Measurements from ENCODE around the gene TTC13. TPM values are rescaled to one million over a fixed set of nuclear protein-coding genes. Genes with fewer than 3 reads are reported as not detected.

The TTC13 gene
- total RNA-seq, 1 experiment from 2014 or later, result 4.4 TPM

DNA sequence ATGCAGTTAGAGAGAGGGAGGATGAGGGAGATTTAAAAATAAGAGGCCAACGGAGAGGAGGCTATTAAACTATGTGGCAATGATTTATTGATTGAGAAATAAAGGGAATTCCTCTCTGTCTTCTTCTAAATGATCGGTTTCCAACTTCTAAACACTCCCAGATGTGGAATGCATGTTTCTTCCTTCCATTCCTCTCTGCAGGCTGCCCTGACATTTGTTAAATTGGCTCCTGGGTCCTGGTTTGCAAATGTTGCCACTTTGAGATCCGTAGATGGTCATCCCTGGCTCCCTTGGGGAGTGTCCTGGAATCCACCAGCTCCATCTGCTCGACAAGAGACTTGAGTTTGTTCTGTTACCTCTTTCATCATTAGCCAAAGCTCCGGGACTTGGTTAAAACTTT lies 100.1 kb downstream of the TTC13 start (continued):
- TF ChIP-seq, protein P1, sequence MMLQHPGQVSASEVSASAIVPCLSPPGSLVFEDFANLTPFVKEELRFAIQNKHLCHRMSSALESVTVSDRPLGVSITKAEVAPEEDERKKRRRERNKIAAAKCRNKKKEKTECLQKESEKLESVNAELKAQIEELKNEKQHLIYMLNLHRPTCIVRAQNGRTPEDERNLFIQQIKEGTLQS (CRISPR knock-in tag; conservative IDR thresholded peaks at IDR 0.05), result no peak
- TF ChIP-seq, protein P2, sequence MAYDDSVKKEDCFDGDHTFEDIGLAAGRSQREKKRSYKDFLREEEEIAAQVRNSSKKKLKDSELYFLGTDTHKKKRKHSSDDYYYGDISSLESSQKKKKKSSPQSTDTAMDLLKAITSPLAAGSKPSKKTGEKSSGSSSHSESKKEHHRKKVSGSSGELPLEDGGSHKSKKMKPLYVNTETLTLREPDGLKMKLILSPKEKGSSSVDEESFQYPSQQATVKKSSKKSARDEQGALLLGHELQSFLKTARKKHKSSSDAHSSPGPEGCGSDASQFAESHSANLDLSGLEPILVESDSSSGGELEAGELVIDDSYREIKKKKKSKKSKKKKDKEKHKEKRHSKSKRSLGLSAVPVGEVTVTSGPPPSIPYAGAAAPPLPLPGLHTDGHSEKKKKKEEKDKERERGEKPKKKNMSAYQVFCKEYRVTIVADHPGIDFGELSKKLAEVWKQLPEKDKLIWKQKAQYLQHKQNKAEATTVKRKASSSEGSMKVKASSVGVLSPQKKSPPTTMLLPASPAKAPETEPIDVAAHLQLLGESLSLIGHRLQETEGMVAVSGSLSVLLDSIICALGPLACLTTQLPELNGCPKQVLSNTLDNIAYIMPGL (CRISPR knock-in tag; IDR thresholded peaks at IDR 0.05), result no peak
- TF ChIP-seq CDX4 (CRISPR knock-in tag; IDR thresholded peaks at IDR 0.05; ENCODE audit: borderline replicate concordance) (no peak), SMAD4 (CRISPR knock-in tag; IDR thresholded peaks at IDR 0.05) (no peak), ZNF263 (CRISPR knock-in tag; IDR thresholded peaks at IDR 0.05; ENCODE audit: low read depth) (no peak)

DNA sequence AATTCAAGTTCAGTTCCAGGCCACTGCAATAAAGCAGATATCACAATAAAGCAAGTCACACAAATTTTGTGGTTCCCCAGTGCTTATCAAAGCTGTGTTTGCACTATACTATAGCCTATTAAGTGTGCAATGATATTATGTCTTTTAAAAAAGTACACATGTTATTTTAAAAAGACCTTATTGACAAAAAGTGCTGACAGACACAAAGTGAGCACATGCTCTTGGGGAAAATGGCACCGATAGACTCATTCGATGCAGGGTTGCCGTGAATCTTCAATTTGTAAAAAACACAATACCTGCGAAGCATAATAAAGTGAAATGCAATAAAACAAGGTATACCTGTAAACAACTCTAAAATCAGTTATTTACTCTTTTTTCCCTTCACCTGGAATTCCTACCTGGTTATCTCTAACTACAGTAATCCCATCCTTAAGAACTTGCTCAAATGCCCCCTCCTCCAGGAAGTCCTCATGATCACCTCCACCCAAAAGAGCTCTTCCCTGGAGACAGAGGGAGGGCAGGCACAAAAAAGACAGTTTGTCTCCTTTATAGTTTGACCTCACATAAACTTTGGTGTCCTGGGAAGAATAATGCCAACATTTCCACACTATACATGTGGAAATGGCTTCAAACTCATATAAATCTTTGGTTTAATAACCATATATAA lies 100.6 kb downstream of the TTC13 start:
- Mint-ChIP-seq H3K4me1 (peaks cover 15% of the 10 kb centered on the region), H3K36me3 (no peaks in the 10 kb centered on the region), H3K27ac (no peak overlapping the region), H3K4me3 (no peak overlapping the region), H3K27me3 (ENCODE audit: low read depth) (peaks cover 12% of the 10 kb centered on the region), H3K9me3 (no peaks in the 10 kb centered on the region)
- DNase-seq (ENCODE audit: low spot score) (no peak), ATAC-seq (no peak)
- CTCF ChIA-PET, result no interaction called here
- POLR2A ChIA-PET, result interaction anchor here (0.6 kb wide), 1 partner anchor 71 kb away, joined by 3 read pairs; no protein-coding TSS in a partner anchor
- TF ChIP-seq E2F5 (CRISPR knock-in tag; IDR thresholded peaks at IDR 0.05) (no peak), NR1H2 (CRISPR knock-in tag; IDR thresholded peaks at IDR 0.05) (no peak), AFF4 (CRISPR knock-in tag; IDR thresholded peaks at IDR 0.05; ENCODE audit: borderline replicate concordance) (no peak), ZNF396 (CRISPR knock-in tag; IDR thresholded peaks at IDR 0.05; ENCODE audit: borderline replicate concordance) (no peak), E2F1 (CRISPR knock-in tag; IDR thresholded peaks at IDR 0.05) (no peak), ZNF423 (CRISPR knock-in tag; IDR thresholded peaks at IDR 0.05) (no peak), MXD4 (CRISPR knock-in tag; IDR thresholded peaks at IDR 0.05; ENCODE audit: borderline replicate concordance) (no peak), ELF4 (CRISPR knock-in tag; IDR thresholded peaks at IDR 0.05; ENCODE audit: low read depth) (no peak), ZSCAN18 (CRISPR knock-in tag; IDR thresholded peaks at IDR 0.05) (no peak), FOXJ3 (CRISPR knock-in tag; IDR thresholded peaks at IDR 0.05; ENCODE audit: borderline replicate concordance) (no peak), SOX15 (CRISPR knock-in tag; IDR thresholded peaks at IDR 0.05) (no peak), IRF2 (CRISPR knock-in tag; IDR thresholded peaks at IDR 0.05; ENCODE audit: borderline replicate concordance, low read depth) (no peak), ZNF138 (CRISPR knock-in tag; conservative IDR thresholded peaks at IDR 0.05) (no peak), NFATC4 (CRISPR knock-in tag; IDR thresholded peaks at IDR 0.05) (no peak)
- TF ChIP-seq, protein P1 (CRISPR knock-in tag; conservative IDR thresholded peaks at IDR 0.05), result no peak
- TF ChIP-seq, protein P3, sequence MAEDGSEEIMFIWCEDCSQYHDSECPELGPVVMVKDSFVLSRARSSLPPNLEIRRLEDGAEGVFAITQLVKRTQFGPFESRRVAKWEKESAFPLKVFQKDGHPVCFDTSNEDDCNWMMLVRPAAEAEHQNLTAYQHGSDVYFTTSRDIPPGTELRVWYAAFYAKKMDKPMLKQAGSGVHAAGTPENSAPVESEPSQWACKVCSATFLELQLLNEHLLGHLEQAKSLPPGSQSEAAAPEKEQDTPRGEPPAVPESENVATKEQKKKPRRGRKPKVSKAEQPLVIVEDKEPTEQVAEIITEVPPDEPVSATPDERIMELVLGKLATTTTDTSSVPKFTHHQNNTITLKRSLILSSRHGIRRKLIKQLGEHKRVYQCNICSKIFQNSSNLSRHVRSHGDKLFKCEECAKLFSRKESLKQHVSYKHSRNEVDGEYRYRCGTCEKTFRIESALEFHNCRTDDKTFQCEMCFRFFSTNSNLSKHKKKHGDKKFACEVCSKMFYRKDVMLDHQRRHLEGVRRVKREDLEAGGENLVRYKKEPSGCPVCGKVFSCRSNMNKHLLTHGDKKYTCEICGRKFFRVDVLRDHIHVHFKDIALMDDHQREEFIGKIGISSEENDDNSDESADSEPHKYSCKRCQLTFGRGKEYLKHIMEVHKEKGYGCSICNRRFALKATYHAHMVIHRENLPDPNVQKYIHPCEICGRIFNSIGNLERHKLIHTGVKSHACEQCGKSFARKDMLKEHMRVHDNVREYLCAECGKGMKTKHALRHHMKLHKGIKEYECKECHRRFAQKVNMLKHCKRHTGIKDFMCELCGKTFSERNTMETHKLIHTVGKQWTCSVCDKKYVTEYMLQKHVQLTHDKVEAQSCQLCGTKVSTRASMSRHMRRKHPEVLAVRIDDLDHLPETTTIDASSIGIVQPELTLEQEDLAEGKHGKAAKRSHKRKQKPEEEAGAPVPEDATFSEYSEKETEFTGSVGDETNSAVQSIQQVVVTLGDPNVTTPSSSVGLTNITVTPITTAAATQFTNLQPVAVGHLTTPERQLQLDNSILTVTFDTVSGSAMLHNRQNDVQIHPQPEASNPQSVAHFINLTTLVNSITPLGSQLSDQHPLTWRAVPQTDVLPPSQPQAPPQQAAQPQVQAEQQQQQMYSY (CRISPR knock-in tag; IDR thresholded peaks at IDR 0.05), result no peak
